H9 (cell line): ENCODE results near the gene INPP5B. TPM values are rescaled to one million over a fixed set of nuclear protein-coding genes. Genes with fewer than 3 reads are reported as not detected.

ENCODE experiments used
- DNase-seq: peaks from one replicate; pipeline ENCODE4 v3.0.0-alpha.2; 2017
- H2AFZ ChIP-seq: one replicate; pipeline ENCODE4 v1.6.1; 2013; ENCODE audit warnings: mild to moderate bottlenecking, low read length, control low read depth, moderate library complexity
- H2AK5ac ChIP-seq: 2 replicates; pipeline ENCODE4 v1.6.1; 2013; ENCODE audit warnings: low read length, control low read depth, mixed read lengths; ENCODE audit not compliant: insufficient read length
- H2BK120ac ChIP-seq: one replicate; pipeline ENCODE4 v1.6.1; 2013; ENCODE audit warnings: low read depth, mild to moderate bottlenecking, low read length, control low read depth, inconsistent platforms; ENCODE audit not compliant: poor library complexity, severe bottlenecking
- H2BK12ac ChIP-seq: 2 replicates; pipeline ENCODE4 v1.6.1; 2013; ENCODE audit warnings: low read length, control low read depth, mixed read lengths, low read depth; ENCODE audit not compliant: insufficient read length
- H2BK15ac ChIP-seq: 2 replicates; pipeline ENCODE4 v1.6.1; 2013; ENCODE audit warnings: low read depth, low read length, control low read depth
- H2BK20ac ChIP-seq: one replicate; pipeline ENCODE4 v1.6.1; 2013; ENCODE audit warnings: low read depth, mild to moderate bottlenecking, low read length, control low read depth, inconsistent platforms; ENCODE audit not compliant: poor library complexity, severe bottlenecking
- H2BK5ac ChIP-seq: 2 replicates; pipeline ENCODE4 v1.6.1; 2013; ENCODE audit warnings: low read length, control low read depth, mixed read lengths; ENCODE audit not compliant: insufficient read length
- H3K14ac ChIP-seq: 2 replicates; pipeline ENCODE4 v1.6.1; 2013; ENCODE audit warnings: low read length, control low read depth; ENCODE audit not compliant: insufficient read depth
- H3K18ac ChIP-seq: 2 replicates; pipeline ENCODE4 v1.6.1; 2013; ENCODE audit warnings: low read depth, mild to moderate bottlenecking, mixed read lengths, low read length, control low read depth; ENCODE audit not compliant: insufficient read length
- H3K23ac ChIP-seq: 2 replicates; pipeline ENCODE4 v1.6.1; 2013; ENCODE audit warnings: low read length, control low read depth, mixed read lengths, low read depth; ENCODE audit not compliant: insufficient read length
- H3K23me2 ChIP-seq: 2 replicates; pipeline ENCODE4 v1.6.1; 2013; ENCODE audit warnings: low read depth, mild to moderate bottlenecking, mixed read lengths, low read length, control low read depth; ENCODE audit not compliant: insufficient read length, poor library complexity, severe bottlenecking
- H3K27ac ChIP-seq: 2 replicates; pipeline ENCODE4 v1.5.1; 2013; ENCODE audit warnings: low read length, control low read depth, mixed read lengths, low read depth; ENCODE audit not compliant: insufficient read length
- H3K27me3 ChIP-seq: 2 replicates; pipeline ENCODE4 v1.6.1; 2013; ENCODE audit warnings: low read length, control low read depth, inconsistent platforms; ENCODE audit not compliant: insufficient read depth
- H3K4ac ChIP-seq: 2 replicates; pipeline ENCODE4 v1.6.1; 2013; ENCODE audit warnings: low read depth, mild to moderate bottlenecking, control low read depth, inconsistent platforms, low read length, moderate library complexity
- H3K4me1 ChIP-seq: 2 replicates; pipeline ENCODE4 v1.6.1; 2013; ENCODE audit warnings: low read length, control low read depth, inconsistent platforms; ENCODE audit not compliant: insufficient read depth
- H3K4me2 ChIP-seq: 2 replicates; pipeline ENCODE4 v1.6.1; 2013; ENCODE audit warnings: low read length, control low read depth, mixed read lengths; ENCODE audit not compliant: insufficient read length, insufficient read depth
- H3K56ac ChIP-seq: 2 replicates; pipeline ENCODE4 v1.6.1; 2013; ENCODE audit warnings: low read depth, mild to moderate bottlenecking, mixed read lengths, low read length, control low read depth; ENCODE audit not compliant: insufficient read length
- H3K79me1 ChIP-seq: 2 replicates; pipeline ENCODE4 v1.6.1; 2013; ENCODE audit warnings: low read depth, mild to moderate bottlenecking, moderate library complexity, low read length, control low read depth, inconsistent platforms; ENCODE audit not compliant: insufficient read depth, poor library complexity, severe bottlenecking
- H3K79me2 ChIP-seq: 2 replicates; pipeline ENCODE4 v1.6.1; 2013; ENCODE audit warnings: low read length, control low read depth, inconsistent platforms; ENCODE audit not compliant: insufficient read depth
- H3K9ac ChIP-seq: 2 replicates; pipeline ENCODE4 v1.6.1; 2013; ENCODE audit warnings: low read length, control low read depth, mixed read lengths; ENCODE audit not compliant: insufficient read length; ENCODE audit errors: extremely low read depth
- H3K9me3 ChIP-seq: one replicate; pipeline ENCODE4 v1.6.1; 2013; ENCODE audit warnings: low read depth, low read length, inconsistent platforms; ENCODE audit not compliant: control insufficient read depth
- H3T11ph ChIP-seq: one replicate; pipeline ENCODE4 v1.6.1; 2013; ENCODE audit warnings: mild to moderate bottlenecking, low read length, control low read depth, inconsistent platforms
- H4K20me1 ChIP-seq: one replicate; pipeline ENCODE4 v1.6.1; 2013; ENCODE audit not compliant: control insufficient read depth, insufficient read length, insufficient read depth
- H4K5ac ChIP-seq: 2 replicates; pipeline ENCODE4 v1.6.1; 2013; ENCODE audit warnings: low read depth, mild to moderate bottlenecking, mixed read lengths, low read length, control low read depth; ENCODE audit not compliant: insufficient read length
- H4K8ac ChIP-seq: replicated peaks from 2 replicates; pipeline ENCODE4 v1.6.1; 2013; ENCODE audit warnings: low read length, control low read depth, mixed read lengths, low read depth; ENCODE audit not compliant: insufficient read length
- H4K91ac ChIP-seq: 2 replicates; pipeline ENCODE4 v1.6.1; 2013; ENCODE audit warnings: low read depth, mild to moderate bottlenecking, moderate library complexity, mixed read lengths, low read length, control low read depth; ENCODE audit not compliant: insufficient read length
- H3K27ac Mint-ChIP-seq, 3 experiments: 2 replicates in 2 of 3; 3 replicates in 1 of 3; pipeline ENCODE4 v1.8.0; 2020 to 2021; ENCODE audit warnings: mixed read lengths in 3 of 3, mild to moderate bottlenecking in 1 of 3, moderate library complexity in 1 of 3
- H3K27me3 Mint-ChIP-seq: 2 replicates; pipeline ENCODE4 v1.8.0; 2021; ENCODE audit warnings: low read depth, mild to moderate bottlenecking, moderate library complexity, mixed read lengths
- H3K36me3 Mint-ChIP-seq, 3 experiments: 2 replicates in 2 of 3; 3 replicates in 1 of 3; pipeline ENCODE4 v1.8.0; 2020 to 2021; ENCODE audit warnings: low read depth in 3 of 3, mixed read lengths in 3 of 3; ENCODE audit not compliant: insufficient read depth in 1 of 3
- H3K4me1 Mint-ChIP-seq, 2 experiments: 2 replicates each; pipeline ENCODE4 v1.8.0; 2020; ENCODE audit warnings: mixed read lengths in 2 of 2
- H3K4me3 Mint-ChIP-seq, 2 experiments: 2 replicates in 1 of 2; 3 replicates in 1 of 2; pipeline ENCODE4 v1.8.0; 2020 to 2021; ENCODE audit warnings: mild to moderate bottlenecking in 2 of 2, mixed read lengths in 2 of 2, moderate library complexity in 1 of 2
- H3K9me3 Mint-ChIP-seq, 2 experiments: 2 replicates in 1 of 2; 3 replicates in 1 of 2; pipeline ENCODE4 v1.8.0; 2020; ENCODE audit warnings: mild to moderate bottlenecking in 2 of 2, mixed read lengths in 2 of 2, moderate library complexity in 1 of 2
- WGBS: extraction: QIAGEN DNeasy Blood & Tissue Kit; methylation state at CpG from one replicate; pipeline ENCODE4 v1.1.7; 2013; ENCODE audit warnings: missing lambda C conversion rate, low lambda C conversion rate, mixed read lengths; ENCODE audit not compliant: insufficient read length; ENCODE audit errors: extremely low coverage; 5-methylcytosine and 5-hydroxymethylcytosine counted together
- total RNA-seq: library from RNA; stranded (reverse); gene quantifications from 2 replicates; pipeline ENCODE4 v1.2.1, GENCODE V29; 2021
- TF ChIP-seq, protein P1 (sequence below): fragments of 200-600 bp; sonication (generic); conservative IDR thresholded peaks from 3 replicates; pipeline ENCODE4 v1.8.0; 2021; ENCODE audit warnings: antibody characterized with exemption, mild to moderate bottlenecking

Gene INPP5B
- total RNA-seq, 1 experiment from 2014 or later, result 28.2 TPM

DNA sequence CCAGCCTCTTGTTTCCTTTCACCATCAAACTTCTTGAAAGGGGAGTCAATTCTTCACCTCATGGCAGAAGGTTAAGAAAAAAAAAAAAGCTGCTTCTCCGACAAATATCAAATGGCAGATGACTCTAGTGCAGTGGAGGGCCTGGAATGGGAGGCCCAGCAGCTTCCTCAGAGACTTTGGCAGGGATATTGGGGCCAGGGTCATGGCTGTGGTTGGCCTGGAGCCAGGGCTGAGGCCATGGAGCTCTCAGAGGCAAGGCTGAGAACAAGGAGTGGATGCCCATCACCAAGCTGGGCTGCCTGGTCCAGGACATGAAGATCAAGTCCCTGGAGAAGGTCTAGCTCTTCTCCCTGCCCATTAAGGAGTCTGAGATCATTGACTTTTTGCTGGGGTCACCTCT is 106.1 kb downstream of the INPP5B start:
- Mint-ChIP-seq H3K9me3 (no peaks in the 10 kb centered on the region), H3K36me3 (peaks cover 5 to 35% (median 16%) of the 10 kb centered on the region in 3 experiments; a peak in 6 of 7 replicates), H3K27ac (no peak overlapping the region), H3K4me1 (no peaks in the 10 kb centered on the region), H3K4me3 (no peak overlapping the region), H3K27me3 (no peaks in the 10 kb centered on the region)
- Histone ChIP-seq H4K91ac (no peak overlapping the region), H2BK15ac (no peak overlapping the region), H4K5ac (no peak overlapping the region), H3K27me3 (no peaks in the 10 kb centered on the region), H2BK20ac (no peak overlapping the region), H3K4ac (no peak overlapping the region), H3K27ac (no peak overlapping the region), H3K9me3 (no peaks in the 10 kb centered on the region), H3K23ac (no peak overlapping the region), H4K8ac (no peak overlapping the region), H4K20me1 (no peaks in the 10 kb centered on the region), H3K4me2 (no peak overlapping the region), H2BK12ac (no peak overlapping the region), H2AFZ (no peak overlapping the region), H3K18ac (no peak overlapping the region), H3K9ac (no peak overlapping the region), H3K79me2 (no peaks in the 10 kb centered on the region), H3K56ac (no peak overlapping the region), H2BK5ac (no peak overlapping the region), H3K23me2 (no peaks in the 10 kb centered on the region), H3K79me1 (no peaks in the 10 kb centered on the region), H3T11ph (no peak overlapping the region), H3K14ac (no peak overlapping the region), H3K4me1 (no peaks in the 10 kb centered on the region), H2BK120ac (no peak overlapping the region), H2AK5ac (no peak overlapping the region)
- TF ChIP-seq, protein P1, sequence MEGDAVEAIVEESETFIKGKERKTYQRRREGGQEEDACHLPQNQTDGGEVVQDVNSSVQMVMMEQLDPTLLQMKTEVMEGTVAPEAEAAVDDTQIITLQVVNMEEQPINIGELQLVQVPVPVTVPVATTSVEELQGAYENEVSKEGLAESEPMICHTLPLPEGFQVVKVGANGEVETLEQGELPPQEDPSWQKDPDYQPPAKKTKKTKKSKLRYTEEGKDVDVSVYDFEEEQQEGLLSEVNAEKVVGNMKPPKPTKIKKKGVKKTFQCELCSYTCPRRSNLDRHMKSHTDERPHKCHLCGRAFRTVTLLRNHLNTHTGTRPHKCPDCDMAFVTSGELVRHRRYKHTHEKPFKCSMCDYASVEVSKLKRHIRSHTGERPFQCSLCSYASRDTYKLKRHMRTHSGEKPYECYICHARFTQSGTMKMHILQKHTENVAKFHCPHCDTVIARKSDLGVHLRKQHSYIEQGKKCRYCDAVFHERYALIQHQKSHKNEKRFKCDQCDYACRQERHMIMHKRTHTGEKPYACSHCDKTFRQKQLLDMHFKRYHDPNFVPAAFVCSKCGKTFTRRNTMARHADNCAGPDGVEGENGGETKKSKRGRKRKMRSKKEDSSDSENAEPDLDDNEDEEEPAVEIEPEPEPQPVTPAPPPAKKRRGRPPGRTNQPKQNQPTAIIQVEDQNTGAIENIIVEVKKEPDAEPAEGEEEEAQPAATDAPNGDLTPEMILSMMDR, result no peak
- DNase-seq, result no peak
- no CpG with 5 or more reads among the region's 1 CpG for WGBS
